Stomach (tissue), 9 donors: ENCODE results near the gene PTPN2. TPM values are rescaled to one million over a fixed set of nuclear protein-coding genes. Genes with fewer than 3 reads are reported as not detected.
A peak's percentile ranks its signal among the peaks of the same experiment; 100 is the strongest.

Experiments
- DNase-seq, 2 donors: peaks; one replicate each; pipeline versions ENCODE4 v3.0.0 to v3.0.0-alpha.2; 2013 to 2019
- H3K27ac ChIP-seq, 5 donors: fragments of 200-600 bp in 4 of 5; sonication (generic) in 4 of 5; one replicate each; pipeline ENCODE4 v1.5.1; 2013 to 2019; ENCODE audit warnings: mild to moderate bottlenecking in 1 of 5, moderate library complexity in 1 of 5
- H3K27me3 ChIP-seq, 3 donors: fragments of 200-600 bp; sonication (generic); one replicate each; pipeline ENCODE4 v1.5.1; 2017 to 2019; ENCODE audit warnings: mixed run types in 1 of 3
- H3K36me3 ChIP-seq, 4 donors: fragments of 200-600 bp; sonication (generic); 1 replicate in 3 of 4; 2 replicates in 1 of 4; pipeline ENCODE4 v1.5.1; 2016 to 2019
- H3K4me1 ChIP-seq, 4 donors: fragments of 200-600 bp; sonication (generic); one replicate each; pipeline ENCODE4 v1.5.1; 2016 to 2019
- H3K4me3 ChIP-seq, 4 donors: fragments of 200-600 bp; sonication (generic) in 3 of 4; one replicate each; pipeline ENCODE4 v1.5.1; 2016 to 2019; ENCODE audit warnings: mild to moderate bottlenecking in 1 of 4
- H3K9me3 ChIP-seq, 4 donors: fragments of 200-600 bp; sonication (generic); one replicate each; pipeline ENCODE4 v1.5.1; 2016 to 2019
- CTCF ChIP-seq, 7 experiments: fragments of 450-650 bp in 4 of 7; fragments of 200-600 bp in 3 of 7; sonication (generic) in 3 of 7; IDR thresholded peaks; one replicate each; pipeline ENCODE4 v1.5.1; 2016 to 2019; ENCODE audit warnings: antibody characterized with exemption in 7 of 7, control low read depth in 2 of 7, mild to moderate bottlenecking in 1 of 7
- EP300 ChIP-seq: sonication (generic); formaldehyde crosslinking; IDR thresholded peaks from one replicate; pipeline ENCODE4 v1.6.1; 2017; ENCODE audit warnings: antibody characterized with exemption
- POLR2A ChIP-seq, 4 donors: fragments of 450-650 bp; IDR thresholded peaks; one replicate each; pipeline ENCODE4 v1.6.1; 2016; ENCODE audit warnings: antibody characterized with exemption in 4 of 4, control low read depth in 2 of 4, mild to moderate bottlenecking in 1 of 4, moderate library complexity in 1 of 4
- POLR2AphosphoS5 ChIP-seq, 3 donors: sonication (generic); formaldehyde crosslinking; IDR thresholded peaks; one replicate each; pipeline ENCODE4 v1.6.1; 2016; ENCODE audit warnings: antibody characterized with exemption in 3 of 3
- WGBS, 5 donors: extraction: QIAGEN DNeasy Blood & Tissue Kit in 3 of 5; methylation state at CpG; one replicate each; pipeline versions ENCODE4 v1.1.5 to v1.1.7; 2013 to 2018; 5-methylcytosine and 5-hydroxymethylcytosine counted together
- intact Hi-C: fragments of 100-400 bp; cut with DNase I; formaldehyde crosslinking; loops from one replicate; pipeline ENCODE4 v1.15.1; 2023; ENCODE audit warnings: low total_unique reads
- polyA plus RNA-seq, 3 donors: library from polyadenylated mRNA; stranded (reverse); fragments of 200-250 nt; gene quantifications; one replicate each; pipeline ENCODE4 v1.2.3, GENCODE V29; 2013
- total RNA-seq, 5 donors: library from RNA; depleted of rRNA; stranded (reverse); fragments of >200 nt; gene quantifications; one replicate each; pipeline versions ENCODE4 v1.1.0 to v1.2.3, GENCODE V29; 2014 to 2016
- donor health status: healthy with polysubstance abuse.
- donor health status: Bipolar disorder and iron deficiency.
- donor health status: healthy.

Gene PTPN2
- total and polyA plus RNA-seq, 8 donors = 5.8 to 66.7 (median 30.3) TPM

DNA sequence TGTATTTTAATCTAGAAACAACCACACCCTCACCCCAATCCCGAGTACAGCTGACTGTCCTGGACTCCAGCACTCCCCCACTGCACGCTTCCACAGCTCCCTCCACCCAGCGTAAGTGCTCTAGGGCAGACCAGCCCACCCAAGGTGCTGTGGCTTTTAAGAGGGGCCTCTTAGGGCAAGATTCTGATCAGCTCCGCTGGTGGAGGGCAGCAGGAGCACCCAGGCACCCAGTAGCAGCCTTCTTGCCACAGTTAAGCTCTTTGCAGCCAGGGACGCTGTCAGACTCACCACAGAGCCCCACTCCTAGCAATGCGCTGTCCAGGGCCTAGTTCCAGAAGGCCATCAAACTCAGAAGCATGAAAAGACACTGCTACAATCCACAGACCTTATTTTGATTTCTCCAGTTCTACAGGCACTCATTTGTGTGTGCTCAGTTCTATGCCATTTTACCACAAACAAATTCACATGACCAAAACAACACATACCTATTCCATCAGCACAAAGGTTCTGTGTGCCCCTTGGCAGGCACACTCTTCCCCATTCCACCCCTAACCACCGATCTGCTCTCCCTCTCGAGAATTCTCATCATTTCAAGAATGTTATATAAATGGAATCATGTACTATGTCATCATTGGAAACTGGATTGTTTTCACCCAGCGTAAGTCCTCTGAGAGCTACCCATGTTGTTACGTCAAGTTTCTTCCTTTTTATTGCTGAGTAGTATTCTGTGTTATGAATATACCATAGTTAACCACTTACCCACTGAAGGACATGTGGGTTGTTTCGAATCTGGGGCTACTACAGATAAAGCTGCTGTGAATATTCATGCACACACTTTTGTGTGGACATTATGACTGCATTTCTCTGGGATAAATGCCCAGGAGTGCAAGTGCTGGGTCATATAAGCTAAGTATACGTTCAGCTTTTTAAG is 40.4 kb downstream of the PTPN2 start:
- Histone ChIP-seq H3K9me3 (no peaks in the 10 kb centered on the region), H3K36me3 (peaks cover 0 to 6% (median 5%) of the 10 kb centered on the region in 4 donors), H3K4me3 (no peak overlapping the region), H3K27me3 (no peaks in the 10 kb centered on the region), H3K27ac (no peak overlapping the region), H3K4me1 (peaks cover 0 to 35% (median 7%) of the 10 kb centered on the region in 4 donors)
- intact Hi-C loops = no loop called here
- TF ChIP-seq POLR2A (IDR thresholded peaks at IDR 0.05) = no peak
- TF ChIP-seq CTCF (IDR thresholded peaks at IDR 0.05) = no peak
- no peak for TF ChIP-seq EP300
- TF ChIP-seq POLR2AphosphoS5 (IDR thresholded peaks at IDR 0.05) = no peak
- 84 to 87% (median 86%) methylated on average over 12 of the region's 12 CpGs for WGBS, 5 donors
- no peak for DNase-seq

- DNase-seq = no peak
- Histone ChIP-seq H3K27ac (no peak overlapping the region), H3K9me3 (no peaks in the 10 kb centered on the region), H3K4me1 (peaks cover 6 to 44% (median 16%) of the 10 kb centered on the region in 4 donors), H3K4me3 (no peak overlapping the region), H3K36me3 (peaks cover 0 to 6% (median 2%) of the 10 kb centered on the region in 4 donors), H3K27me3 (no peaks in the 10 kb centered on the region)
- WGBS, 5 donors = 87 to 92% (median 90%) methylated on average over 17 of the region's 17 CpGs
- TF ChIP-seq CTCF (IDR thresholded peaks at IDR 0.05) (no peak), POLR2A (IDR thresholded peaks at IDR 0.05) (no peak), EP300 (no peak), POLR2AphosphoS5 (IDR thresholded peaks at IDR 0.05) (no peak)
- intact Hi-C loops = no loop called here
Observed at GRCh38 chr18:12842459-12843380, 41.3 kb downstream of the PTPN2 start.

DNA sequence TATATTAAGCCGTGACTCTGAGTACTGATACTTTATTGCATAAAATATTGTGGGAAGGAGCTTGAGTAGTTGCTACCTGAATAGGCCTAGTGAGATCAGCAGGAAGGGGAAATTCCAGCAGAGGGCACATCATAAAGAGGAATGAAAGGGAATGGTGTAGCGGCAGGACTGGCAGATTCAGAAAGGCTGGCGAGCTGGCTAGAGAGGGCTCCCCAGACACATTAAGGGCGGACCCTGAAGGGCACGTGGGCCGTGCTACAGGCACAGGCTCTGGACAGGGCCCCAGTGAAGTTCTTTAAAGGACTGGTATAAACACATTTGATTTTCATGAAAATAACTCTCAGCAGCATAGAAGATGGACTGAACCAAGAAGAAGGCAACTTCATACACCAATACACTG is 43.0 kb downstream of the PTPN2 start:
- H3K27ac ChIP-seq = peak overlapping the region in 1 of 5 donors; percentile 90
- H3K4me1 ChIP-seq = peaks cover 6 to 50% (median 20%) of the 10 kb centered on the region in 4 donors
- 96 to 98% (median 96%) methylated on average over 6 of the region's 6 CpGs for WGBS, 5 donors
- intact Hi-C loops = no loop called here
- H3K4me3 ChIP-seq = no peak overlapping the region
- H3K36me3 ChIP-seq = peaks cover 0 to 8% (median 5%) of the 10 kb centered on the region in 4 donors
- H3K27me3 ChIP-seq = no peaks in the 10 kb centered on the region
- no peak for DNase-seq
- H3K9me3 ChIP-seq = no peaks in the 10 kb centered on the region
- TF ChIP-seq EP300 (no peak), CTCF (IDR thresholded peaks at IDR 0.05) (no peak), POLR2A (IDR thresholded peaks at IDR 0.05) (no peak), POLR2AphosphoS5 (IDR thresholded peaks at IDR 0.05) (no peak)

DNA sequence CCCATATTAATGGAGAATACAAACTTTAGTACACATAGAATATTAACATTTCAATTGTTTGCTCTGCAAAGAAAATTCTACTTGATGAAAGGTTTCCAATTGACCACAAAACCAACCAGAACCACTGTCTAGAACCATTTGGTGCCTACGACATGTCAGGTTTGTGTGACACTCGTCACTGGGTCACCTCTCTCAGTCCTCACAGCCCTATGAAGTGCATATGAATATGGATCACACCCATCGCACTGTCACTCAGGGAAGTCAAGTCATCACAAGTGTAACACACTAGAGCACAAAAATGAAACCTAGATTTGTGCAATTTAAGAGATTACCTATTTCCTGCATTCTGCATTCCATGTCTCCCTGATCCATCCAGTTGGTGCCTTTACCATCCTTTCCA is 43.7 kb downstream of the PTPN2 start:
- Histone ChIP-seq H3K27me3 (no peaks in the 10 kb centered on the region), H3K36me3 (peaks cover 0 to 14% (median 11%) of the 10 kb centered on the region in 4 donors), H3K4me1 (peaks cover 6 to 50% (median 20%) of the 10 kb centered on the region in 4 donors), H3K4me3 (no peak overlapping the region), H3K9me3 (no peaks in the 10 kb centered on the region), H3K27ac (peak overlapping the region in 4 of 5 donors; percentile 73 to 90 (median 84))
- no peak for TF ChIP-seq EP300
- no peak for TF ChIP-seq POLR2AphosphoS5 (IDR thresholded peaks at IDR 0.05)
- no peak for TF ChIP-seq CTCF (IDR thresholded peaks at IDR 0.05)
- no peak for TF ChIP-seq POLR2A (IDR thresholded peaks at IDR 0.05)
- no peak for DNase-seq
- WGBS, 5 donors = 77 to 93% (median 89%) methylated on average over 3 of the region's 3 CpGs
- intact Hi-C loops = no loop called here
